ENCODE data around the gene TRIM52. TPM values are rescaled to one million over a fixed set of nuclear protein-coding genes. Genes with fewer than 3 reads are reported as not detected.
A peak's percentile ranks its signal among the peaks of the same experiment; 100 is the strongest.

TRIM52 gene
- total and polyA plus RNA-seq, 9 of the 15 experiments (the other 6 are each of a cell fraction or from before 2014, with no cell fraction given) = 3.3 to 21.9 (median 13.5) TPM

GRCh38 chr5:181223729-181224389 lies 37.1 kb downstream of the TRIM52 start (continued):
- TF ChIP-seq MCM2 (IDR thresholded peaks at IDR 0.05; ENCODE audit: low read depth) = 0 out of 2 replicates have a peak, but pooled peaks have one; percentile 75
- no peak for TF ChIP-seq RFX7 (CRISPR knock-in tag; IDR thresholded peaks at IDR 0.05)
- no peak for TF ChIP-seq TARDBP (IDR thresholded peaks at IDR 0.05)
- no peak for TF ChIP-seq MGA (IDR thresholded peaks at IDR 0.05)
- no peak for TF ChIP-seq FOXP1 (CRISPR knock-in tag; IDR thresholded peaks at IDR 0.05)
- no peak for TF ChIP-seq MEF2A (IDR thresholded peaks at IDR 0.05; ENCODE audit: control insufficient read depth, low read depth, low read length)
- no peak for TF ChIP-seq DMBX1 (CRISPR knock-in tag; IDR thresholded peaks at IDR 0.05; ENCODE audit: borderline replicate concordance)
- TF ChIP-seq PURB (CRISPR knock-in tag; IDR thresholded peaks at IDR 0.05; ENCODE audit: low read depth) = no peak
- no peak for TF ChIP-seq ZNF316 (IDR thresholded peaks at IDR 0.05)
- no peak for TF ChIP-seq L3MBTL2 (IDR thresholded peaks at IDR 0.05)
- no peak for TF ChIP-seq MCM5 (IDR thresholded peaks at IDR 0.05; ENCODE audit: low read depth)
- TF ChIP-seq NFIC (IDR thresholded peaks at IDR 0.05) = no peak
- TF ChIP-seq, protein P1, sequence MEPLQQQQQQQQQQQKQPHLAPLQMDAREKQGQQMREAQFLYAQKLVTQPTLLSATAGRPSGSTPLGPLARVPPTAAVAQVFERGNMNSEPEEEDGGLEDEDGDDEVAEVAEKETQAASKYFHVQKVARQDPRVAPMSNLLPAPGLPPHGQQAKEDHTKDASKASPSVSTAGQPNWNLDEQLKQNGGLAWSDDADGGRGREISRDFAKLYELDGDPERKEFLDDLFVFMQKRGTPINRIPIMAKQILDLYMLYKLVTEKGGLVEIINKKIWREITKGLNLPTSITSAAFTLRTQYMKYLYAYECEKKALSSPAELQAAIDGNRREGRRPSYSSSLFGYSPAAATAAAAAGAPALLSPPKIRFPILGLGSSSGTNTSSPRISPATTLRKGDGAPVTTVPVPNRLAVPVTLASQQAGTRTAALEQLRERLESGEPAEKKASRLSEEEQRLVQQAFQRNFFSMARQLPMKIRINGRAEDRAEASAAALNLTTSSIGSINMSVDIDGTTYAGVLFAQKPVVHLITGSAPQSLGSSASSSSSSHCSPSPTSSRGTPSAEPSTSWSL (CRISPR knock-in tag; IDR thresholded peaks at IDR 0.05; ENCODE audit: borderline replicate concordance) = no peak
- TF ChIP-seq CTCF (IDR thresholded peaks at IDR 0.05 in 2 of 3, conservative IDR thresholded peaks at IDR 0.05 in 1 of 3; ENCODE audit: insufficient read depth in 2 of 3, low read depth in 1 of 3, low read length in 3 of 3) = no peak
